IPS DF 19.7 (cell line): ENCODE data around the gene PROSER1.
"Not testable (repeated sequence)": the region's sequence is repeated elsewhere in the genome, so short reads cannot be mapped to it uniquely, and the experiment has no call there.

Source experiments
- DNase-seq: peaks from one replicate; pipeline ENCODE4 v3.0.0-alpha.2; 2013; ENCODE audit warnings: low read depth, low spot score

The PROSER1 gene

GRCh38 chr13:39025433-39025839 is 12.5 kb downstream of the PROSER1 start:
- no peak for DNase-seq

- no peak for DNase-seq
These were observed 14.1 kb downstream of the PROSER1 start for GRCh38 chr13:39023761-39024160.

DNA sequence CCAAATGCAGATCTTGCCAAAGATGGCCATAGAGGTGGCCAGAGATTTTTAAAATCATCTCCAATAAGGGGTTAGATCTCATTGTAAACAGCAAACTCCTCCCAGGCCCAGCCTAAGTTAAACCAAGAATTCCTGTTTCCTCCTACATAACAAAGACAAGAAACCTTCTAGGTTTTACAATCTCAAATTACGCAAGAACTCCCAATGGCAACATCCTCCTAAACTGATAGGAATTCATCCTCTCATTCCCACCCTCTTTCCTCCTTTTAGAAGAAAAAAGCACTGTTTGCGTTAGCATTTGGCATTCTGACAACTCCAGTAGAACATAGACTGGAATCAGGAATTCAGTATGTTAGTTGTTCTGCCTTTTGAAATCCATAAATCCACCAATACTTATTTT is 14.6 kb downstream of the PROSER1 start:
- DNase-seq = no peak

DNA sequence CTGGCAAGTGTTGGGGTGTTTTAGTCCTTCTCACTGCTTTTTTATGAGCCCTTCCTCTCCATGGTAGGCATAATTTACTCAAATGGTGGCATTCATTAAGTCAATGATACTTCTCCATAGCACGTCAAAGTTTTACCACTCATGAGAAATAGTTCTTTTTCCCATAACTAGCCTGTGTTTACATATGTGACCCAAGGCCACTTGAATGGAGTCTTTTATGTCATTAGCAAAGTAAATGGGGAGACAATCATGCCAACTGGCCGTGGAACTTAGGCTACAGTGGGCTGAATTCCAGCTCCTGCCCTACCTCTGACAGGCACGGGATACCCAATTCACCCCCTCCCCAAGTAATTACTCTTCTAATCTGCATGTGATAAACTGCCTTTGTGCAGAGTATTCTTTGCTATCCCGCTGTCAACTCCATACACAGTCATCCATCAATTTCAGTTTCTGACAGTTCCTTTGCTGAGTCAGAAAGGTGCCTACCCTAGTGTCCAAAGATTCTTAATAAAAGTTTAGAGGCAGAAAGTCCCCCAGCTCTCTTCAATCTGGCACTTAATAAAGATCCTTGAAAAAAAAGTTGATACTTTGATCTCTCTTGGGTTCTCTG is 16.9 kb downstream of the PROSER1 start:
- no peak for DNase-seq

- DNase-seq = no peak
These were observed 21.1 kb downstream of the PROSER1 start for GRCh38 chr13:39016787-39017186.

- no peak for DNase-seq
These were observed 21.8 kb downstream of the PROSER1 start for GRCh38 chr13:39016087-39016486.

DNA sequence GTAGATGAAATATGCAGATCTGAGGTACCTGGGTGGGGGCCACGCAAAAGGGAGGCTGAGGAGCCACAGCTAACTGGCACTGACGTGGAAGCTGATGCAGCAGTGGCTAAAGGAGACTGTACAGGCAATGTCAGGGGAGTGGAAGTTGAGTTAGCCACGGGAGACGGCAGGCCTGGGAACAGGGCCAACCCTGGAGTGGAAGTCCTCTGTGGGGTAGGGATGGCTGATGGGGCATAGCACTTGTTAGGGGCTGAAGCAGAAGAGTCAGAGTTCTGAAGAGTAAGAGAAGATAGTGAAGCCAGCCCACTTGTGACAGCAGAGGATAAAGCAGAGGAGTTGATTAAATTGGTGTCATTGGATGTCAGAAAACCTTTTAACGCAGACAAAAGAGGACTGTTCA is 24.4 kb downstream of the PROSER1 start:
- no peak for DNase-seq

DNA sequence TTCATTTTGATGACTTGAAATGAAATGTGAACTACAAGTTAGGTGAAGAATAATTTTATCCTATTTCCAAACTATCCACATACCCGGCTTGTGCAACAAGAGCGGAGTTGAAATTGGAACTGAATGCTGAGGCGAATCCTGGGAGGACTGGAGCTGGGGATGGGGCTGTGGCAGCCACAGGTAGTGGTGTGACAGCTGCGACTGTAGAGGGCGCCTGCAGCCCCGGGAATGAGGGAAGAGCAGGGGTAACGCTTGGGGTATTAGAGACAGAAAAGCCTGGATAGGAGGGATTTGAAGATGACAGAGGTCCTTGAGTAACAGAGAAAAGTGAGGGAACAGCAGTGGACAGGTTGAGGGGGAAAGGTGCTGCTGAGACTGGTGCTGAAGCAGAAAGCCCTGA is 25.3 kb downstream of the PROSER1 start:
- no peak for DNase-seq

DNA sequence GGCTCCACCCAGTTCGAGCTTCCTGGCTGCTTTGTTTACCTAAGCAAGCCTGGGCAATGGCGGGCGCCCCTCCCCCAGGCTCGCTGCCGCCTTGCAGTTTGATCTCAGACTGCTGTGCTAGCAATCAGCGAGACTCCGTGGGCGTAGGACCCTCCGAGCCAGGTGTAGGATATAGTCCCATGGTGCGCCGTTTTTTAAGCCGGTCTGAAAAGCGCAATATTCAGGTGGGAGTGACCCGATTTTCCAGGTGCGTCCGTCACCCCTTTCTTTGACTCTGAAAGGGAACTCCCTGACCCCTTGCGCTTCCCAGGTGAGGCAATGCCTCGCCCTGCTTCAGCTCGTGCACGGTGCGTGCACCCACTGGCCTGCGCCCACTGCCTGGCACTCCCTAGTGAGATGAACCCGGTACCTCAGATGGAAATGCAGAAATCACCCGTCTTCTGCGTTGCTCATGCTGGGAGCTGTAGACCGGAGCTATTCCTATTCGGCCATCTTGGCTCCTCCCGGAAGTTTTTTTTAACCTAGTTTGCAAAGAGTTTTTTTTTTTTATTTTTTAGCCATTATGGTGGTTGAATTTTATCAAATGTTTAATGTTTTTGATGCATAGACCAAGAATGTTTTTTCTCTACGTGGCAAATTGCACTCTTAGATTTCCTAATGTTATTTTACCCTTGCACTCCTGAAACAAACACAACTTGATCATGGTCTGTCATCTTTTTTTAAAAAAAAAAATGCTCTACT is 31.3 kb downstream of the PROSER1 start:
- not testable (repeated sequence) for DNase-seq

GRCh38 chr13:38998739-38999138 is 39.1 kb downstream of the PROSER1 start:
- DNase-seq = no peak

- DNase-seq = no peak
These were observed 44.5 kb downstream of the PROSER1 start for GRCh38 chr13:38993381-38993780.

DNA sequence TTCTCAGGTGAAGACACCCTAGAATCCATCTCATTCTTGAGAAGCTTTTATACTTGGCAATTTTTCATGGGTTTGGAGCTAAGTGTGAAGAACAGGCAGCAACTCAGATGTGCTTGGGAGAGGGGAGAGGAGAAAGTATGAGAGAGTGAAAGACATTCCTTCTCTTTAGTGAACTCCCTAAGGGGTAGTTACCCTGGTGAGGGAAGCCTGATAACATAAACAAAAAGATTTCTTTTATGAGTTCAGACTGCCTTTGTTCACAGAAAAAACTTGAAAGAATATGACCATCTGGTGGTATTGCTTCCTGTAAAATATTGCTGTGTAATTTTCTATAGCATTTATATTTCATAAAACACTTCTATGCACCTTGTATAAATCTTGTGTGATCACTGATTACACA is 47.2 kb downstream of the PROSER1 start, which contains the start of gene STOML3:
Gene STOML3, minus strand, starts transcription at position 139 of the 400 bp plus-strand sequence. Its CDS starts 110 bp downstream, at position 29.
- no peak for DNase-seq

DNA sequence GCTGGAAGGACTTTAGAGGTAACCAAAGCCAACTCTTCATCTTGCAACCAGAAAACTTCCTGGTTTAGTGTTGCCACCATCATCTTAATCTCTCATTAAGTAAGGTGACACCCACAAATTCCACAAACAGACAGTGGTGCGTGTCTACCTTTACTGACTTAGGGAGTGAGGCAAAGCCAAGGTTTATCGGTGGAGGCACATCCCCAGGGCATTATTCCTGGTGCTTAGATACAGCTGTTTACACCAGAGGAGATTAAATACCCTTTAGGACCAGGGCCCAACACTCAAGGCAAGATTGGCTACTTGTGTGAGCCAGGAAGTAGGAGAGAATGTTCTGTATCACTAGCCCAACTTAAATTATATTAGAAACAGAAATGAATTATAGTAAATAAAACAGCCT is 56.8 kb downstream of the PROSER1 start:
- no peak for DNase-seq

GRCh38 chr13:38980750-38981078 is 57.2 kb downstream of the PROSER1 start:
- DNase-seq = no peak

DNA sequence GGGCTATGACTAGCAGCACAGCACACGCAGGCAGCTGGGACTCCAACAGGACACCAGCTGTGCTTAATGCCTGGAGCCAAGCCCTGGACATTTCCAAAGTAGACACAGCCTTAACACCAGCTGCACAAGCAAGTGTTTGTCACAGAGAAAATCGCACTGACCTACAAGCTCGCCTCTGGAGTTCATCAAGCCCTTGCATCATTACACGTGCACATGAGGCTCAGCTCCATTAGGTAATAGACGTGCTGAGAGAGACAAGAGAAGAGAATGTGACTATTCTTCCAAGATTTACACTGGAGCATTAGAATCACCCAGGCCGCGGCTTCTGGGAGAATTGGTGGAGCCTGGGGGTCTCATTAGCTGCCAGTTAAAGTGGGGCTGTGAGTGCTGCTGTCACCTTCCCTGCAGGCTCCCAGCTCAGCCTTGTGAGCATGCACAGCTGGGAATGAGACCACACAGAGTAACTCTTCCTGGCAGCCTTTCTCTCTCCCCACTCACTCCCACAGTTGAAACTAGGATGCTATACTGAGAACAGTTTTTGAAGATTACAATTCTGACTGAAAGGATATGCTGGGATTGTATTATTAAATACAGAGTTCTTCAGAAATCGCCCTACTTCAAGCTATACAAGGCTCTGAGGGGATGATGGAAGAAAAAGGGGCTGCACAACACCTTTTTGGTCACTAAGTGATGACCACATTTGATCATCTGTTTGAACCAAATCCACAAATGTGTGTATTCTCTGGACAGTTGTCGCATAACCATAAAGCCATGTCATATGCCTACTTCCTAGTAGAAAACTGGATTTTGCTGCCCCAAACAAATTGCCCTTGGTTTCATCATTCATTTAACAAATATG is 57.8 kb downstream of the PROSER1 start:
- DNase-seq = no peak

- no peak for DNase-seq
These were observed 67.4 kb downstream of the PROSER1 start for GRCh38 chr13:38970380-38971051.

DNA sequence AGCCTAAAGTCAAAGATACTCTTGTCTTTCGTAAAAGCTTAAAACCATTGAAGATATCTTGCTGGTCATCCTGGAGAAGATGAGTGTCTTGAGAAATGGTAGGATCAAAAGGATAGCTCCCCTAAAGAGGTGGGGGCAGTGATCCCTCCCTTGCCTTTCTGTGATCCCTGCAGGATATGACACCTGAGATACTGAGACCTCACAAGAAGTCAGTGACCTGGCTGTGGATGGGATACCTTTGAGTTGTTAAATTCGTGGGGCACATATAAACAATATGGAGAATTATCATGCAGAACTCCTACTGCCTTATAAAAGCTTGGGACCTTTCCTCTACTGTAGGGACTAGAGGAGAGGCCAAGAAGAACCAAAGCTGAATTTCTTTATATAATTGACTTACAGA is 68.7 kb downstream of the PROSER1 start:
- no peak for DNase-seq

DNA sequence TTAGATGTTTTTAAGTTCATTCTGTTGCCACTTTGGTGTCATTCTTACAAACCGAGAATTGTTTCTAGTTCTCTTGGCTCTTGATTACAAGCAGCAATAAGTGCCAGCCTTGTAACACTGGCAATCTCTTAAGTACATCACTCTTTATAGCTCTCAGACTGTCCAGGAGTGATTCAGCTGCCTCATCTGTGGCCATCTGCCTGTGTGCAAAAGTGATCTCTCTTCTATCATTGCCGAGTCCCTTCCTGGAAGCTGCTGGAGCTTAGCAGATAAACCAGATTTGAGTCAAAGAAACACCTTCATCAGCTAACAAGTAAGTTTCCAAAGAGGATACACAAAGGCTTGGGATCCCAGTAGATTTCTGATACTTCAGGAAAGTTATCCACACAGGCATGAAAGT is 70.4 kb downstream of the PROSER1 start:
- no peak for DNase-seq

- no peak for DNase-seq
These were observed 72.6 kb downstream of the PROSER1 start for GRCh38 chr13:38965281-38965680.

- DNase-seq = no peak
These were observed 77.7 kb downstream of the PROSER1 start for GRCh38 chr13:38960175-38960574.
